Fibroblast of peridontal ligament (primary cell): ENCODE results near the gene SPP2.

Source experiments
- DNase-seq: peaks from one replicate; pipeline ENCODE4 v3.0.0-alpha.2; 2010; ENCODE audit errors: extremely low read depth

SPP2 gene

GRCh38 chr2:234092344-234092743 lies 41.8 kb downstream of the SPP2 start:
- no peak for DNase-seq

GRCh38 chr2:234095301-234095700 lies 44.8 kb downstream of the SPP2 start:
- DNase-seq = no peak

GRCh38 chr2:234096164-234096563 lies 45.7 kb downstream of the SPP2 start:
- no peak for DNase-seq

GRCh38 chr2:234098681-234099080 lies 48.2 kb downstream of the SPP2 start:
- DNase-seq = no peak

GRCh38 chr2:234099266-234099665 lies 48.8 kb downstream of the SPP2 start:
- no peak for DNase-seq

GRCh38 chr2:234100686-234101085 lies 50.2 kb downstream of the SPP2 start:
- DNase-seq = no peak

GRCh38 chr2:234102112-234102511 lies 51.6 kb downstream of the SPP2 start:
- DNase-seq = no peak

- no peak for DNase-seq
Observed at GRCh38 chr2:234107861-234108260, 57.4 kb downstream of the SPP2 start.

GRCh38 chr2:234109321-234109720 lies 58.8 kb downstream of the SPP2 start:
- DNase-seq = no peak

- no peak for DNase-seq
Observed at GRCh38 chr2:234110219-234110618, 59.7 kb downstream of the SPP2 start.

- peak; percentile 16 for DNase-seq
Observed at GRCh38 chr2:234111523-234111922, 61.0 kb downstream of the SPP2 start.

GRCh38 chr2:234116010-234116409 lies 65.5 kb downstream of the SPP2 start:
- DNase-seq = no peak

- DNase-seq = no peak
Observed at GRCh38 chr2:234121999-234122398, 71.5 kb downstream of the SPP2 start.

- DNase-seq = no peak
Observed at GRCh38 chr2:234125451-234126145, 75.1 kb downstream of the SPP2 start.

- no peak for DNase-seq
Observed at GRCh38 chr2:234126146-234126470, 75.6 kb downstream of the SPP2 start.
